ENCODE measurements around the gene USHBP1. TPM values are rescaled to one million over a fixed set of nuclear protein-coding genes. Genes with fewer than 3 reads are reported as not detected.

Gene USHBP1
- total and polyA plus RNA-seq, 2 experiments from 2014 or later = not detected

GRCh38 chr19:17305517-17306284 lies 41.2 kb upstream of the USHBP1 start, which contains the start of gene MRPL34:
TSS of gene MRPL34 (plus strand) at chr19:17305872. CDS start at chr19:17305893, 21 bp downstream.
- H3K4me2 ChIP-seq (ENCODE audit: unreplicated experiment) = peak within 1 kb of the TSS; percentile 87
- H2AFZ ChIP-seq = peak within 1 kb of the TSS; percentile 93
- 1 to 2% methylated on average over 46 to 55 of the region's 55 CpGs for WGBS, 2 experiments (ENCODE audit: low coverage in 1 of 2, low lambda C conversion rate in 2 of 2, missing lambda C conversion rate in 2 of 2)
- TF ChIP-seq EZH2 (IDR thresholded peaks at IDR 0.05; ENCODE audit: insufficient read depth, poor library complexity, severe bottlenecking) (no peak), EZH2phosphoT487 (IDR thresholded peaks at IDR 0.05; ENCODE audit: insufficient read depth, low read depth) (no peak)
- H3K4me3 ChIP-seq = peak within 1 kb of the TSS; percentile 87
- no peaks in the 10 kb centered on the region for H3K27me3 ChIP-seq (replicated peaks; ENCODE audit: insufficient read depth)
- H3K4me1 ChIP-seq (ENCODE audit: insufficient read depth) = peaks cover 28% of the 10 kb centered on the region
- peak within 1 kb of the TSS; percentile 58 for H3K27ac ChIP-seq
- in situ Hi-C loops (cut with MboI) = loop anchor here (10.0 kb wide), 1 partner anchor 79 kb away; no protein-coding TSS in a partner anchor
- no peaks in the 10 kb centered on the region for H4K20me1 ChIP-seq (ENCODE audit: insufficient read depth)
- peak within 1 kb of the TSS; percentile 80 for H3K9ac ChIP-seq
- H3K9me3 ChIP-seq (ENCODE audit: low read depth) = no peaks in the 10 kb centered on the region
- peaks cover 18% of the 10 kb centered on the region for H3F3A ChIP-seq (ENCODE audit: insufficient read depth)
- peaks cover 29% of the 10 kb centered on the region for H3K79me2 ChIP-seq (ENCODE audit: insufficient read depth)
- no peaks in the 10 kb centered on the region for H3K9me2 ChIP-seq (ENCODE audit: insufficient read depth)
- H3K36me3 ChIP-seq (ENCODE audit: low read depth) = no peaks in the 10 kb centered on the region
- peak; percentile 98 for DNase-seq

- Histone ChIP-seq H2AFZ (peak overlapping the region; percentile 93), H3F3A (ENCODE audit: insufficient read depth) (peaks cover 18% of the 10 kb centered on the region), H3K9ac (no peak overlapping the region), H3K4me2 (ENCODE audit: unreplicated experiment) (peak overlapping the region; percentile 87), H3K4me1 (ENCODE audit: insufficient read depth) (peaks cover 22% of the 10 kb centered on the region), H3K36me3 (ENCODE audit: low read depth) (no peaks in the 10 kb centered on the region), H3K79me2 (ENCODE audit: insufficient read depth) (peaks cover 23% of the 10 kb centered on the region), H3K4me3 (peak overlapping the region; percentile 87), H3K9me3 (ENCODE audit: low read depth) (no peaks in the 10 kb centered on the region), H3K9me2 (ENCODE audit: insufficient read depth) (no peaks in the 10 kb centered on the region), H3K27me3 (replicated peaks; ENCODE audit: insufficient read depth) (no peaks in the 10 kb centered on the region), H4K20me1 (ENCODE audit: insufficient read depth) (no peaks in the 10 kb centered on the region), H3K27ac (0 out of 2 replicates have a peak overlapping the region, but pooled peaks have one; percentile 1)
- in situ Hi-C loops (cut with MboI) = loop anchor here (10.0 kb wide), 1 partner anchor 80 kb away; no protein-coding TSS in a partner anchor
- no peak for TF ChIP-seq EZH2phosphoT487 (IDR thresholded peaks at IDR 0.05; ENCODE audit: insufficient read depth, low read depth)
- TF ChIP-seq EZH2 (IDR thresholded peaks at IDR 0.05; ENCODE audit: insufficient read depth, poor library complexity, severe bottlenecking) = no peak
- no peak for DNase-seq
- 3% methylated on average over 7 of the region's 7 CpGs for WGBS, 2 experiments (ENCODE audit: low coverage in 1 of 2, low lambda C conversion rate in 2 of 2, missing lambda C conversion rate in 2 of 2)
Observed at GRCh38 chr19:17305216-17305516, 40.6 kb upstream of the USHBP1 start.

- TF ChIP-seq EZH2 (IDR thresholded peaks at IDR 0.05; ENCODE audit: insufficient read depth, poor library complexity, severe bottlenecking) (no peak), EZH2phosphoT487 (IDR thresholded peaks at IDR 0.05; ENCODE audit: insufficient read depth, low read depth) (no peak)
- Histone ChIP-seq H3K27me3 (replicated peaks; ENCODE audit: insufficient read depth) (no peaks in the 10 kb centered on the region), H3K79me2 (ENCODE audit: insufficient read depth) (peaks cover 18% of the 10 kb centered on the region), H4K20me1 (ENCODE audit: insufficient read depth) (no peaks in the 10 kb centered on the region), H2AFZ (peak overlapping the region; percentile 93), H3K4me1 (ENCODE audit: insufficient read depth) (peaks cover 22% of the 10 kb centered on the region), H3K9me2 (ENCODE audit: insufficient read depth) (no peaks in the 10 kb centered on the region), H3K9me3 (ENCODE audit: low read depth) (no peaks in the 10 kb centered on the region), H3K36me3 (ENCODE audit: low read depth) (no peaks in the 10 kb centered on the region), H3K27ac (0 out of 2 replicates have a peak overlapping the region, but pooled peaks have one; percentile 1), H3K4me3 (peak overlapping the region; percentile 87; the same call in 1 of the 2 replicates), H3K9ac (no peak overlapping the region), H3K4me2 (ENCODE audit: unreplicated experiment) (peak overlapping the region; percentile 87), H3F3A (ENCODE audit: insufficient read depth) (peaks cover 18% of the 10 kb centered on the region)
- DNase-seq = no peak
- 44 to 48% methylated on average over 12 of the region's 12 CpGs for WGBS, 2 experiments (ENCODE audit: low coverage in 1 of 2, low lambda C conversion rate in 2 of 2, missing lambda C conversion rate in 2 of 2)
- in situ Hi-C loops (cut with MboI) = loop anchor here (10.0 kb wide), 1 partner anchor 80 kb away; no protein-coding TSS in a partner anchor
Observed at GRCh38 chr19:17304386-17305215, 40.1 kb upstream of the USHBP1 start.

- H3F3A ChIP-seq (ENCODE audit: insufficient read depth) = peaks cover 18% of the 10 kb centered on the region
- no peaks in the 10 kb centered on the region for H3K9me3 ChIP-seq (ENCODE audit: low read depth)
- H3K79me2 ChIP-seq (ENCODE audit: insufficient read depth) = peaks cover 15% of the 10 kb centered on the region
- in situ Hi-C loops (cut with MboI) = loop anchor here (10.0 kb wide), 1 partner anchor 81 kb away; no protein-coding TSS in a partner anchor
- no peaks in the 10 kb centered on the region for H4K20me1 ChIP-seq (ENCODE audit: insufficient read depth)
- H3K4me3 ChIP-seq = 0 out of 2 replicates have a peak overlapping the region, but pooled peaks have one; percentile 77
- H3K27me3 ChIP-seq (replicated peaks; ENCODE audit: insufficient read depth) = no peaks in the 10 kb centered on the region
- no peak for TF ChIP-seq EZH2phosphoT487 (IDR thresholded peaks at IDR 0.05; ENCODE audit: insufficient read depth, low read depth)
- no peak for TF ChIP-seq EZH2 (IDR thresholded peaks at IDR 0.05; ENCODE audit: insufficient read depth, poor library complexity, severe bottlenecking)
- WGBS, 2 experiments (ENCODE audit: low coverage in 1 of 2, low lambda C conversion rate in 2 of 2, missing lambda C conversion rate in 2 of 2) = 29 to 34% methylated on average over 12 of the region's 12 CpGs
- H3K4me2 ChIP-seq (ENCODE audit: unreplicated experiment) = peak overlapping the region; percentile 72
- H3K9me2 ChIP-seq (ENCODE audit: insufficient read depth) = no peaks in the 10 kb centered on the region
- H3K27ac ChIP-seq = no peak overlapping the region
- peaks cover 22% of the 10 kb centered on the region for H3K4me1 ChIP-seq (ENCODE audit: insufficient read depth)
- DNase-seq = peak; percentile 62
- H3K36me3 ChIP-seq (ENCODE audit: low read depth) = no peaks in the 10 kb centered on the region
- no peak overlapping the region for H3K9ac ChIP-seq
- peak overlapping the region; percentile 84 for H2AFZ ChIP-seq
Observed at GRCh38 chr19:17303940-17304267, 39.4 kb upstream of the USHBP1 start.
